ENCODE results near the gene CDKAL1. TPM values are rescaled to one million over a fixed set of nuclear protein-coding genes. Genes with fewer than 3 reads are reported as not detected.
A peak's percentile ranks its signal among the peaks of the same experiment; 100 is the strongest.
"Not testable (repeated sequence)": the region's sequence is repeated elsewhere in the genome, so short reads cannot be mapped to it uniquely, and the experiment has no call there.

The CDKAL1 gene
- total RNA-seq, 2 experiments from 2014 or later = 22.1 to 23.4 TPM

GRCh38 chr6:20712011-20712410, 177.8 kb downstream of the CDKAL1 start:
- no peak overlapping the region for H3K27ac Mint-ChIP-seq
- CTCF ChIA-PET = no interaction called here
- H3K36me3 Mint-ChIP-seq (ENCODE audit: low read depth) = peaks cover 5% of the 10 kb centered on the region
- intact Hi-C loops (cut with DNase I, micrococcal nuclease) = no loop called here
- POLR2A ChIA-PET = no interaction called here
- peaks cover 34% of the 10 kb centered on the region for H3K4me1 Mint-ChIP-seq
- ATAC-seq (no peak), DNase-seq (no peak)
- H3K27me3 Mint-ChIP-seq = no peaks in the 10 kb centered on the region
- no peak overlapping the region for H3K4me3 Mint-ChIP-seq
- H3K9me3 Mint-ChIP-seq (ENCODE audit: low read depth) = no peaks in the 10 kb centered on the region

DNA sequence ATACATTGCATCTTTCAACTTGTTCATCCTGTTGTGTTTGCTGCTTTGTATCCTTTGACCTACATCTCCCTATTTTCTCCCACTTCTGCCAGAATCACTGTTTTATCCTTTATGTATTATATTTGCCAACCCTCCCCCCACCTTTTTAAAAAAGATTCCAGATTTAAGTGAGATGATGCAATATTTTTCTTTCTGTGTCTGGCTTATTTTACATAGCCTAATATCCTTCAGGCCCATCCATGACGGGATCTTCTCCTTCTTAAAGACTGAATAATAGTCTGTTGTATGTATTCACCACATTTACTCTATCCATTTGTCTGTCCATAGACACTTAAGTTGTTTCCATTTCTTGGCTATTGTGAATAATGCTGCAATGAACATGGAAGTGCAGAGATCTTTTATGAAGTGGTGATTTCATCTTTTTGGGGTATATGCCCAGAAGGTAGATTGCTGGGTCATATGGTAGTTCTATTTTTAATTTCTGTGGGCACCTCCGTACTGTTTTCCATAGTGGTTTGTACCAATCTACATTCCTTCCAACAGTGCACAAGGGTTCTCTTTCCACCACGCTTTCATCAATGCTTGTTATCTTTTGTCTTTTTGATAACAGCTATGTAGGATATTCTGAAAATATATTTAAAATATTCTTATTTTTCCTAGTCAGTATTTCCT, 181.0 kb downstream of the CDKAL1 start:
- Mint-ChIP-seq H3K9me3 (ENCODE audit: low read depth) (peaks cover 1% of the 10 kb centered on the region), H3K27ac (no peak overlapping the region), H3K27me3 (no peaks in the 10 kb centered on the region), H3K4me3 (no peak overlapping the region), H3K36me3 (ENCODE audit: low read depth) (peaks cover 2% of the 10 kb centered on the region), H3K4me1 (peaks cover 27% of the 10 kb centered on the region)
- CTCF ChIA-PET = no interaction called here
- no peak for ATAC-seq
- DNase-seq = no peak
- intact Hi-C loops (cut with DNase I, micrococcal nuclease) = no loop called here
- POLR2A ChIA-PET = no interaction called here

- no peak overlapping the region for H3K4me3 Mint-ChIP-seq
- H3K27me3 Mint-ChIP-seq = no peaks in the 10 kb centered on the region
- peaks cover 3% of the 10 kb centered on the region for H3K9me3 Mint-ChIP-seq (ENCODE audit: low read depth)
- H3K36me3 Mint-ChIP-seq (ENCODE audit: low read depth) = peaks cover 1% of the 10 kb centered on the region
- ChIA-PET POLR2A (no interaction called here), CTCF (interaction anchor here (0.8 kb wide), 1 partner anchor 241 kb away, joined by 3 read pairs; no protein-coding TSS in a partner anchor)
- intact Hi-C loops (cut with DNase I, micrococcal nuclease) = no loop called here
- H3K4me1 Mint-ChIP-seq = peaks cover 18% of the 10 kb centered on the region
- no peak for DNase-seq
- H3K27ac Mint-ChIP-seq = no peak overlapping the region
- peak; percentile 42 for ATAC-seq
Measured at GRCh38 chr6:20716865-20717264, 182.6 kb downstream of the CDKAL1 start.

DNA sequence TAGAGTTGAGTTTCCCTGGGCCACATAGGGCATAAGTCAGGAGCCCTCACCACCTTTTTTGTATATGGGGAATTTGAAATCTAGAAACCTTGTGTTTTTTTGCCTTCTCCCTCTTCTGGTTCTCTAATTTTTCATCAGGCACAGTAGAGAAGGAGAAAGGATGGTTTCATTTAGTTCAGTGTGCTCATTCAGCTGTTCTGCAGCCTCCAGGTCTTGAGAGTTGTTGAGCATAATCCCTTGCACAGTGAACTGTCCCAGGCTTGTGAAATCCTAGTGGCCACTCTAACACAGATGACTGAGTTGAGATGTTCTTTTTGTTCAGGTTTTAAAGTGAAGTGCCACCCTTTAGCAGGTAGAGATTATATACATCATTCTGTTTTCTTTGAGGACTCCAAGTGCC, 183.5 kb downstream of the CDKAL1 start:
- intact Hi-C loops (cut with DNase I, micrococcal nuclease) = no loop called here
- Mint-ChIP-seq H3K36me3 (ENCODE audit: low read depth) (peaks cover 6% of the 10 kb centered on the region), H3K27ac (no peak overlapping the region), H3K9me3 (ENCODE audit: low read depth) (peaks cover 3% of the 10 kb centered on the region), H3K27me3 (no peaks in the 10 kb centered on the region), H3K4me3 (no peak overlapping the region), H3K4me1 (peaks cover 22% of the 10 kb centered on the region)
- no peak for DNase-seq
- ChIA-PET POLR2A (no interaction called here), CTCF (interaction anchor here (0.5 to 1.3 kb wide), 3 partner anchors 26 to 792 kb away, joined by 3 to 4 read pairs (median 3); no protein-coding TSS in a partner anchor)
- no peak for ATAC-seq

DNA sequence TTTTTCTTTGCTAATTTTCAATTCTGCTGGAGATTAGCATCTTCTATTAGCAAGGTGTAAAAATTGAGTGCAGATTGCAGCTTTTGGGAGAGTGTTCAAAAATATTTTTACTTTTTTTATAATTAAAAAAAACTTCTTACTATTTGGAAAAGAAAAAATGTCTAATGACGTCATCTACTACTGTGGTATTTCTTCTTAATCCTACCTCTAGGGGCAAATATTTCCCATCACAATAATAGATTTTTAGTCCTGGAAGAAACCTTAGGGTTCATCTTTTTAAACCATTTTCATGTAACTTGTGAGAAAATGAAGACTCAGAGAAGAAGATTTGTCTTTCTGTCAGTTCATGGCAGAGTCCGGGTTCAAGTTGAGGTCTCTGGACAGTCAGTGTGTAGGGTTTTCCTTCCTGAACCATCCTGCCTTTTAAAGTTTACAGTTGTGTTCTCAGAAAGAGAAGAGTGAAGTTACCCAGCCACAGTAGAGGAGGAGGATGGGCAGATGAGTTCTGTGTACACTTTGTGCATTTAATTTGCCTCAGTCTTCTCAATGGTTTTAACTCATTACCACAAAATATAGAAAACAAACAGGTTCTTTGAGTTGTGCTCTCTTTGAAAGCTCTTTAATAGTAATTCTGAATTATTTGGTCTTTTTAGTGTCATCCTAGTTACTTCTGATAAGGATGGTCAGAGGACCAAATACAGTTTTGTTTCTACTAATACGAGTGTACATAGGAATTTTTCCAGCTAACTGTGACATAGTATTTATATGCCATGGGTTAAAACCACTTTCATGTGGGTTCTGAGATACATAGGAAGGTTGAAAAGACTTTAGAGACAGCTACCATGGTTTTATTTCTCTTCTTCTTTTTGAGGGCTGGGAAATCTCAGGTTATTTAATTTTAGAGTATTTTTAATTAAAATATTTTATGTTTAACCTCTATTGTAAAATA, 184.7 kb downstream of the CDKAL1 start:
- Mint-ChIP-seq H3K9me3 (ENCODE audit: low read depth) (peaks cover 3% of the 10 kb centered on the region), H3K4me1 (peaks cover 26% of the 10 kb centered on the region), H3K4me3 (no peak overlapping the region), H3K36me3 (ENCODE audit: low read depth) (peaks cover 14% of the 10 kb centered on the region), H3K27ac (no peak overlapping the region), H3K27me3 (no peaks in the 10 kb centered on the region)
- DNase-seq = no peak
- ChIA-PET POLR2A (no interaction called here), CTCF (interaction anchor here (0.8 kb wide), 1 partner anchor 21 kb away, joined by 3 read pairs; no protein-coding TSS in a partner anchor)
- ATAC-seq = no peak
- intact Hi-C loops (cut with DNase I, micrococcal nuclease) = no loop called here

DNA sequence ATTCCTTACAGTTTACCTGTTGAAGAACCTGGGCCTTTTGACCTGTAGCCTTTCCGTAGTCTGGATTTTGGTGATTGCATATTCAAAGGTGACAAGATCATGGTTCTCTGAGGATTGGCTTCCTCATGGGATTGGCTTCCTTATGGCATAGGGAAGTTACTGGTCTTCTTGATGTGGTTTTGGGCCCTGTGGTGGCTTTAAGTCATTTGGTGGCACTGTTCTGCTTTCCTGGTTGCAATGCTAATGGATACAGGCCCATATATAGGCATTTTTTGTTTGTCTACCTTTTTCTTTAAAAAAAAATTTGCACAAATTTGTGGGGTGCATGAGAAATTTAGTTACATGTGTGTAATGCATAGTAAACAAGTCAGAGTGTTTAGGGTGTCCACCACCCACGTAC, 185.7 kb downstream of the CDKAL1 start:
- Mint-ChIP-seq H3K9me3 (ENCODE audit: low read depth) (peaks cover 3% of the 10 kb centered on the region), H3K27ac (no peak overlapping the region), H3K4me1 (peaks cover 26% of the 10 kb centered on the region), H3K27me3 (no peaks in the 10 kb centered on the region), H3K36me3 (ENCODE audit: low read depth) (peaks cover 14% of the 10 kb centered on the region), H3K4me3 (no peak overlapping the region)
- intact Hi-C loops (cut with DNase I, micrococcal nuclease) = no loop called here
- ChIA-PET CTCF (no interaction called here), POLR2A (no interaction called here)
- ATAC-seq (no peak), DNase-seq (no peak)

DNA sequence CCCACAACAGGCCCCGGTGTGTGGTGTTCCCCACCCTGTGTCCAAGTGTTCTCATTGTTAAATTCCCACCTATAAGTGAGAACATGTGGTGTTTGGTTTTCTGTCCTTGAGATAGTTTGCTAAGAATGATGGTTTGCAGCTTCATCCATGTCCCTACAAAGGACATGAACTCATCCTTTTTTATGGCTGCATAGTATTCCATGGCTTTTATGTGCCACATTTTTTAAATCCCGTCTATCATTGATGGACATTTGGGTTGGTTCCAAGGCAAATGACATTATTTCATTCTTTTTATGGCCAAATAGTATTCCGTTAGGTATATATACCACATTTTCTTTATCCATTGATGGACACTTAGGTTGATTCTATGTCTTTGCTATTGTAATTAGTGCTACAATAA, 186.9 kb downstream of the CDKAL1 start:
- POLR2A ChIA-PET; DNase-seq; ATAC-seq; H3K9me3 Mint-ChIP-seq (ENCODE audit: low read depth); H3K27me3 Mint-ChIP-seq; intact Hi-C loops (cut with DNase I, micrococcal nuclease); H3K27ac Mint-ChIP-seq; H3K4me3 Mint-ChIP-seq; CTCF ChIA-PET: not testable (repeated sequence)
- Mint-ChIP-seq H3K36me3 (ENCODE audit: low read depth) (peaks cover 14% of the 10 kb centered on the region), H3K4me1 (peaks cover 26% of the 10 kb centered on the region)

- POLR2A ChIA-PET = no interaction called here
- peaks cover 3% of the 10 kb centered on the region for H3K9me3 Mint-ChIP-seq (ENCODE audit: low read depth)
- DNase-seq = no peak
Measured at GRCh38 chr6:20722455-20722854, 188.2 kb downstream of the CDKAL1 start.

GRCh38 chr6:20723236-20723635, 189.0 kb downstream of the CDKAL1 start:
- DNase-seq = no peak
- POLR2A ChIA-PET = no interaction called here
- ATAC-seq = no peak
- CTCF ChIA-PET = interaction anchor here (0.5 kb wide), 1 partner anchor 105 kb away, joined by 4 read pairs; no protein-coding TSS in a partner anchor
- peaks cover 3% of the 10 kb centered on the region for H3K9me3 Mint-ChIP-seq (ENCODE audit: low read depth)
- H3K4me3 Mint-ChIP-seq = no peak overlapping the region
- H3K27ac Mint-ChIP-seq = no peak overlapping the region
- H3K36me3 Mint-ChIP-seq (ENCODE audit: low read depth) = peaks cover 14% of the 10 kb centered on the region
- peaks cover 21% of the 10 kb centered on the region for H3K4me1 Mint-ChIP-seq
- intact Hi-C loops (cut with DNase I, micrococcal nuclease) = no loop called here
- H3K27me3 Mint-ChIP-seq = no peaks in the 10 kb centered on the region

More at GRCh38 chr6:20722455-20722854, 188.2 kb downstream of the CDKAL1 start:
- Mint-ChIP-seq H3K36me3 (ENCODE audit: low read depth) (peaks cover 14% of the 10 kb centered on the region), H3K27ac (no peak overlapping the region), H3K4me1 (peaks cover 26% of the 10 kb centered on the region), H3K27me3 (no peaks in the 10 kb centered on the region), H3K4me3 (no peak overlapping the region)
- intact Hi-C loops (cut with DNase I, micrococcal nuclease) = no loop called here
- no peak for ATAC-seq
- CTCF ChIA-PET = no interaction called here

- peaks cover 3% of the 10 kb centered on the region for H3K9me3 Mint-ChIP-seq (ENCODE audit: low read depth)
- CTCF ChIA-PET = no interaction called here
- POLR2A ChIA-PET = no interaction called here
Measured at GRCh38 chr6:20724443-20725190, 190.4 kb downstream of the CDKAL1 start.

DNA sequence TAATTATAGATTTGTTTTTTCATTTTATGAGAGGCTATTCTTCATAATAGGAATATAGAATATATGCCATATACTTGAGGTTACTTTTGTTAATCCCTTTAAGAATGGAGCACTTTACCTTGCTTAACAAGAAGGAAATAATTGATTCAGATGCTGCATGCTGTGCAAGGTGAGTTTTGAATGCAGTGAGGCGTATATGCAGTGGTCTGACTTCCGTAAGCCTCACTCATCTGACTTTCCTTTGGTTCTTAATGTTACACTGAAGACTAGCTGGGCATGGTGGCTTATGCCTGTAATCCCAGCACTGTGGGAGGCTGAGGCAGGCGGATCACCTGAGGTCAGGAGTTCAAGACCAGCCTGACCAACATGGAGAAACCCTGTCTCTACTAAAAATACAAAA, 191.0 kb downstream of the CDKAL1 start:
- POLR2A ChIA-PET; H3K27me3 Mint-ChIP-seq; DNase-seq; H3K27ac Mint-ChIP-seq; H3K4me3 Mint-ChIP-seq; CTCF ChIA-PET; H3K9me3 Mint-ChIP-seq (ENCODE audit: low read depth); intact Hi-C loops (cut with DNase I, micrococcal nuclease); ATAC-seq: not testable (repeated sequence)
- Mint-ChIP-seq H3K36me3 (ENCODE audit: low read depth) (peaks cover 14% of the 10 kb centered on the region), H3K4me1 (peaks cover 12% of the 10 kb centered on the region)

More at GRCh38 chr6:20724443-20725190, 190.4 kb downstream of the CDKAL1 start:
- Mint-ChIP-seq H3K4me3 (no peak overlapping the region), H3K36me3 (ENCODE audit: low read depth) (peaks cover 14% of the 10 kb centered on the region), H3K4me1 (peaks cover 15% of the 10 kb centered on the region), H3K27me3 (no peaks in the 10 kb centered on the region), H3K27ac (no peak overlapping the region)
- no peak for DNase-seq
- no peak for ATAC-seq
- intact Hi-C loops (cut with DNase I, micrococcal nuclease) = no loop called here
